HEK293T (cell line): Measurements from ENCODE around the gene KAT7.

ENCODE experiments used
- BHLHE40 ChIP-seq: fragments of 450-650 bp; IDR thresholded peaks from 2 replicates; pipeline ENCODE4 v1.6.1; 2016; ENCODE audit warnings: mild to moderate bottlenecking, moderate library complexity, borderline replicate concordance
- ELF4 ChIP-seq: fragments of 450-650 bp; IDR thresholded peaks from 2 replicates; pipeline ENCODE4 v1.6.1; 2017; ENCODE audit warnings: antibody characterized with exemption
- FOXA1 ChIP-seq: fragments of 450-650 bp; IDR thresholded peaks from 2 replicates; pipeline ENCODE4 v1.6.1; 2016; ENCODE audit warnings: mild to moderate bottlenecking
- FOXK2 ChIP-seq: fragments of 450-650 bp; IDR thresholded peaks from 2 replicates; pipeline ENCODE4 v1.6.1; 2016; ENCODE audit warnings: mild to moderate bottlenecking
- FOXM1 ChIP-seq: fragments of 450-650 bp; IDR thresholded peaks from 2 replicates; pipeline ENCODE4 v1.6.1; 2017; ENCODE audit warnings: mild to moderate bottlenecking, borderline replicate concordance
- HDGF ChIP-seq: fragments of 450-650 bp; IDR thresholded peaks from 2 replicates; pipeline ENCODE4 v1.6.1; 2017; ENCODE audit warnings: antibody characterized with exemption, borderline replicate concordance
- L3MBTL2 ChIP-seq: fragments of 450-650 bp; conservative IDR thresholded peaks from 2 replicates; pipeline ENCODE4 v1.6.1; 2016; ENCODE audit warnings: mild to moderate bottlenecking
- LEF1 ChIP-seq: fragments of 450-650 bp; IDR thresholded peaks from 2 replicates; pipeline ENCODE4 v1.6.1; 2017; ENCODE audit warnings: mild to moderate bottlenecking, borderline replicate concordance
- NFRKB ChIP-seq: fragments of 450-650 bp; IDR thresholded peaks from 2 replicates; pipeline ENCODE4 v1.6.1; 2016; ENCODE audit warnings: mild to moderate bottlenecking, moderate library complexity
- SP1 ChIP-seq: fragments of 450-650 bp; IDR thresholded peaks from 2 replicates; pipeline ENCODE4 v1.6.1; 2017
- SUZ12 ChIP-seq: fragments of 450-650 bp; IDR thresholded peaks from 2 replicates; pipeline ENCODE4 v1.6.1; 2016; ENCODE audit warnings: mild to moderate bottlenecking
- TARDBP ChIP-seq: fragments of 450-650 bp; IDR thresholded peaks from 2 replicates; pipeline ENCODE4 v1.6.1; 2016
- ZNF384 ChIP-seq: fragments of 450-650 bp; IDR thresholded peaks from 2 replicates; pipeline ENCODE4 v1.6.1; 2016

GRCh38 chr17:49779739-49780231, 8.7 kb upstream of the KAT7 start:
- no peak for TF ChIP-seq LEF1
- TF ChIP-seq BHLHE40 = no peak
- TF ChIP-seq ELF4 = no peak
- no peak for TF ChIP-seq FOXM1
- no peak for TF ChIP-seq SUZ12
- TF ChIP-seq FOXK2 = no peak
- no peak for TF ChIP-seq L3MBTL2
- no peak for TF ChIP-seq SP1
- no peak for TF ChIP-seq TARDBP
- no peak for TF ChIP-seq FOXA1
- no peak for TF ChIP-seq NFRKB
- TF ChIP-seq HDGF = no peak
- no peak for TF ChIP-seq ZNF384
